ENCODE data around the gene MKX.

- TF ChIP-seq EZH2 (IDR thresholded peaks at IDR 0.05; ENCODE audit: insufficient read depth, poor library complexity, severe bottlenecking), result no peak
- TF ChIP-seq EZH2phosphoT487 (IDR thresholded peaks at IDR 0.05; ENCODE audit: insufficient read depth, low read depth), result no peak
Measured at GRCh38 chr10:27624941-27625340, 120.7 kb downstream of the MKX start.
